GM18907 (cell line): ENCODE data around the gene TRIM9.

Experiments
- ATAC-seq: cut with Tn5 transposase; IDR thresholded peaks from one replicate; pipeline ENCODE4 v1.9.1; 2021; ENCODE audit warnings: mild to moderate bottlenecking, moderate library complexity; ENCODE audit not compliant: unreplicated experiment

TRIM9 gene

GRCh38 chr14:51093371-51094281 lies 1.3 kb downstream of the TRIM9 start:
- ATAC-seq, result no peak

DNA sequence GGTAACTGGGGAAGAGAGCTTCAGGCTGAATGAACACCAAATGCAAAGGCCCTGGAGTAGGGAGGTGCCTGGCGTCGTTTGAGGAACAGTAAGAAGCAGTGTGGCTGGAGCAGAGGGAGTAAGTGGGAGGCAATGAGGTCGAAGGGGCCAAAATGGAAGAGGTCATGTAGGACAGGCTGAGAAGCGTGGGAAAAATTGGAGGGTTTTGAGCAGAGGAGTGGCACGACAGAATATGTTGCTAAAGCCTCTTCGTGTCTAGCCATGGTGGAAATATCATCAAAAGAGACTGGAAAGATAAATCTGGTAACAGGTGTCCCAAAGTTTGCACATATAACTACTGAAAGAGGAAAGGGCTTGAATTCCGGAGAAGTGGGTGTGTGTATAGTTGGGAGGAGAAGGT lies 1.9 kb downstream of the TRIM9 start:
- ATAC-seq, result no peak

GRCh38 chr14:51089278-51089677 lies 5.6 kb downstream of the TRIM9 start:
- no peak for ATAC-seq

- no peak for ATAC-seq
Measured at GRCh38 chr14:51087031-51087441, 7.9 kb downstream of the TRIM9 start.

DNA sequence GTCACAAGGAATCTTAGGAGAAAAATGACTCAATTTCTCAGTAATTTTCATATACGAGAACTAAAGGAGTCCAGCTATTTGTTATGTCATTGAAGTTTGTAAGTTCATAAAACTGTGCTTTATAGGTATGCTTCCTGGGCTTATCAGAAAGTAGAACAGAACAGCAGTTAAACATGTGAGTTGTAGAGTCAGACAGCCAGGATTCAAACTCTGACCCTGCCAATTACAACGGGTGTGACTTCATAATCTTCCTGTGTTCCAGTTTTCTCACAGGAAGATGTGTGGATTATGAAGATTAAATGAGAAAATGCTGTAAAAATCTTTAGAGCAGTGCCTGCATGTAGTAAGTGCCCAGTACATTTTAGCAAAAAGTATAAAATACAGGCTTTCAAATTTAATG lies 8.9 kb downstream of the TRIM9 start:
- no peak for ATAC-seq

GRCh38 chr14:51084962-51085361 lies 9.9 kb downstream of the TRIM9 start:
- no peak for ATAC-seq

GRCh38 chr14:51084507-51084906 lies 10.4 kb downstream of the TRIM9 start:
- ATAC-seq, result no peak

DNA sequence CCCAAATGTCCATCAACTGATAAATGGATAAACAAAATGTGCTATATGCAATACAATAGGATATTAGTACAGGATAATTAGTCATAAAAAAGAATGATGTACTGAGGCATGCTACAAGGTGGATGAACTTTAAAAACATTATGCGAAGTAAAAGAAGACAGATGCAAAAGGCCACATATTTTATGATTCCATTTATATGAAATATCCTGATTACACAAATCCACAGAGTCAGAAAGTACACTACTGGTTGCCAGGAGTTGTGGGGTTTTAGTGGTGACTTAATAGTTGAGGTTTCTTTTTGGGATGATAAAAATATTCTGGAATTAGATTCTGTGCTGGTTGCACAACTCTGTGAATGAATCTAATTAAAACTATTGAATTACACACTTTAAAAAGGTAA lies 12.6 kb downstream of the TRIM9 start:
- ATAC-seq, result no peak

- no peak for ATAC-seq
Measured at GRCh38 chr14:51081712-51082111, 13.2 kb downstream of the TRIM9 start.

GRCh38 chr14:51081209-51081608 lies 13.7 kb downstream of the TRIM9 start:
- ATAC-seq, result no peak

DNA sequence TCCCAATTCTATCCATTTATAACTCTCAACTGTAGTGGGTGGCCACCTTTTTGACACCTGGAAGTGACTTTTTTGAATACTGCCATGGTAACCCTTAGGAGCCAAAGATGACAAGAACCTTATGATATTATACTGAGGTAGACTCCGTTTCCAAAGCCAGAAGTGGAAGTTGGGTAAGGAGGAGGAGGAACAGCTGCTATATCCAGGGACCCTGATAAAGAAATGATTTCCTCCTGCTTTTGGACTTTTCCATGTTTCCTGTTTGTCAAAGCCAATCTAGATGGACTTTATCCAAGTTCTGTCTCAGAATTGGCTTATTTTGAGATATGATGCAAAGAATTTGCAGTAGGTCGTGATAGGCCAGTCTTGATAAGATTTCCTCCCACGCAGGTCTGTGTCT lies 14.3 kb downstream of the TRIM9 start:
- ATAC-seq, result no peak

DNA sequence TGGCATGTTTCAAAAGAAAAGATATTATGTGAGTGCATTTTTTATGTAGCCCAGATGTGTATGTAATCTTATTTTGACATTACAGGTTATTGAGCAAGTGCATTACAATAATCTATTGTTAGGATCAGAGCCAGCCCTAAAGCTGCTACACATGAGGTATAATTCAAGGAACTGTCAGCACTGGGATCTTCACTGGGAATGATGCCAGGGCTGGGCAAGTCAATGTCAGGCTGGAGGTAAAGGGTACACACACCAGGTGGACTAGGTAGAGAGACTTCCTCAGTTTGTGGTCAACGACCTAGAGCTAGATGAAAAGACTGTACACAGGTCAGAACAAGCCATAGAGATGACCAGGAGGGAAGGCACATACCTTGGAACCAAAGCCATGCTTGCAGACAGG lies 15.4 kb downstream of the TRIM9 start:
- ATAC-seq, result no peak

DNA sequence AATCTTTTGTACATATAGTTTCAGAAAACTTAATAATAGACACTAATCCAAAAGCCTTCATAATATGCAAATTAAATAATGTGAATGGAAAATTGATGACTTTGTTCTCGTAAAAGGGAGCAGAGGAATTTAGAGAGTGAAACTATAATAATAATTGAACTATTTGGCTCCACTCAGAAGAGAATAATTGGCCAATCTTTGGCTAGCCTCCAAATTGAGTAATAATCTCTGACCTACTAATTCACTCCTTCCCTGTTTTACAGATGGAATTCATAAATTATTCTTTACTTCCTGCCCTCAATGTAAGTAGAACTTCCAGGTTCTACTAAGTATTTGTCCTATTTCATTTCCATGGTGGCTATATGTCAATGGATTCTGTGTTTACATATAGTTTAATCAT lies 15.8 kb downstream of the TRIM9 start:
- no peak for ATAC-seq

- no peak for ATAC-seq
Measured at GRCh38 chr14:51074701-51075385, 20.1 kb downstream of the TRIM9 start.

DNA sequence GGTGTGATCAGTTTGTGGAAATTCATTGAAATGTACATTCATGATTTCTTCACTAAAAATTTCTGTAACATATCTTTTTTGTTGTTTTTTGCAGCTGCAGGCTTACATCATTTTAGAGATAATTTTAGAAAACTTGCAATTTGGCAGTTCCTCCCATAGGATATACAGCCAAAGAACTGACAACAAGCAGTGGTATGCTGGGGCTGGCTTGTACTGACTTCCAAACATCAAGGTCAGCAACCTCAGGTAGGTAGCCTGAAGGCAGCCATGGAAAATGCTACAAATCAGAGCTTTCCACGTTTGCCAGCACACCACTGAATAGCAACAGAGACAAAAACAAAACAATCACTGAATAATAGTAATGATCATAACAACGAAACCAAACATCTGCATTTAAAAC lies 21.2 kb downstream of the TRIM9 start:
- ATAC-seq, result no peak

GRCh38 chr14:51072976-51073375 lies 21.9 kb downstream of the TRIM9 start:
- ATAC-seq, result no peak

DNA sequence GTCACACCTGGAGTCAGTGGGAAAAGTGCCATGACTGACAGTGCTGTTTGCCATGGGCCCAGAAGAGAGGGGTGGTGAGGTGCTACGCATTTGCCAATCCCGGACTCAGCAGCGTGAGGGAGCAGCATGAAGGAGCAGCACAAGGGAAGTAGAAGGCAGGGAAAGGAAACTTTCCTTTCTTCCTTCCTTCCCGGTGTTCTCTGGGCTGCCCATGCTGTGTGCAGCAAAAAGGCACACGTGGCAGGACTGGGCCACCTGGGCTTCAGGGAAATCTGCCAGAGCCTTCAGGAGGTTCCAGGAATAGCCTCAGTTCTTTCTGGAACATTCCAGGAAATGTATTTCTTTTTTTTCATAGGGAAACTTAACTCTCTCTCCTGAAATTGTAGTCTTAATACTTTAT lies 23.0 kb downstream of the TRIM9 start:
- no peak for ATAC-seq

DNA sequence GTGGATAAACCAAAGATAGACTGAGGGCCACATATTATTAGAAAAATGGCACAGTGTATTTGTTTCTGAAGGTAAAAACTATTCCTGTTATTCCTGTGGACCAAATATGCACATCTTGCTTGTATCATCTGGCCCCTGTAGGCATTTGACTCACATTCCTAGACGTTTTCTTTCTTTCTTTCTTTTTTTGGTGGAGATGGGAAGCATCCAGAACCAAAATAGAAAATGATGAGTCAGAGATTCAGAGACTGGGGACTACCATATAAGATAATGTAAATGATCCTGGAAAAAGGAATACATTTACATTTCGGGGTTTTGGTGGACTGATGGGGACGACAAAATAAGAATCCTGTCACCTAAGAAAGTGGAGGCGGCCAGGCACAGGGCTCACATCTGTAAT lies 24.2 kb downstream of the TRIM9 start:
- ATAC-seq, result no peak

DNA sequence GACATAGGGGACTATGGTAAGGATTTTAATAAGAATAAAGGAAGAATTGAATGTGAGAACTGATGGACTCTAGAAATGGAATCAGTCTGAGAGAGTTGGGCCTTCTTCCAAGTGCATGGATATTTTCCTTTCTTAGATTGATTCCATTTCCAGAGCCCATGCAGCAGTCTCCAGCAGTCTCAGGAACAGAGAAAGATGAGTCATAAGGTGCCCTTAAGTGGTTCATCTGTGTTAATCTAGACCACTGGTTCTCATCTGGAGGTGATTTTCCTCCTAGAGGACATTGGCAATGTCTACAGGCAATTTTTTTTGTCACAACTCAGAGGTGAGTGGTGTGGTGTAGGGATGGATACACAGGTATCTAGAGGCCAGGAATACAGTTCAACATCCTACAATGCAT lies 25.9 kb downstream of the TRIM9 start:
- ATAC-seq, result no peak

DNA sequence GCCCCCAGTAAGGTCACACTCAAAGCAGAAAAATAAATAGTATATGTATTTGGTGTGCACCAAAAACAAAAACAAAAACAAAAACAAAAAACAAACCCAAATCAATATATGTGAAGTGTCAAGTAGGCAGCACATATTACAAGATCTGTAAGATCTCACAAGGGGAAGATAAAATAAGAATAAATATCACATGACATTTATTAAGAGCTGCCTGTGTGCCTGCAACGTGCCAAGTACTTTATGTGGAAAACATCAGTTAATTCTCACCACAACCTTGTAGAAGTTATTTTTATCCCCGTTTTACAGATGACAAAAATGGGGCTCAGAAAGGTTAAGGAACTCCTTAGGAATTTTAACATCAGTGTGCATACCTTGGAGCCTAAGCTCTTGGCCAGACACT lies 26.6 kb downstream of the TRIM9 start:
- ATAC-seq, result no peak

DNA sequence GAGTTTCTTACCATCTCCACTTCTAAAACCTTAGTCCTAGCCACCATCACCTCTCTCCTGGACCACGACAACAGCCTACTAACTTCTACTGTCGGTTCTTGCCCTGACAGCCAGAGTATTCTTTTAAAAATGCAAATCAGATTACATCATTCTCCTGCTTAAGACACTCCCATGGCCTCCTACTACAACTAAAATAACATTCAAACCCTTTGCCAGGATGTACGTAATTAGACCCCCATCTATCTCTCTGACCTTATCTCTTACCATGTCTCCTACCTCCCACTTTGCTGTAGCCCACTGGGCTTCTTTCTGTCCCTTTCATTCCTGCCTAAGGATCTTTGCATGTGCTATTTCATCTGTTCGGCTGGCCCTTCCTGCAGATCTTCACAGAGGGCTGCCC lies 27.6 kb downstream of the TRIM9 start:
- no peak for ATAC-seq

- no peak for ATAC-seq
Measured at GRCh38 chr14:51066576-51066975, 28.3 kb downstream of the TRIM9 start.
